Fibroblast of the aortic adventitia (primary cell): Measurements from ENCODE around the gene SEC24D. TPM values are rescaled to one million over a fixed set of nuclear protein-coding genes. Genes with fewer than 3 reads are reported as not detected.
"Not testable (repeated sequence)": the region's sequence is repeated elsewhere in the genome, so short reads cannot be mapped to it uniquely, and the experiment has no call there.

Experiments
- DNase-seq: peaks from one replicate; pipeline ENCODE4 v3.0.0-alpha.2; 2010; ENCODE audit warnings: low read depth
- H3K4me3 ChIP-seq: 2 replicates; pipeline ENCODE4 v1.5.1; 2011; ENCODE audit warnings: low read depth, mild to moderate bottlenecking, control low read depth, low read length, moderate library complexity
- CTCF ChIP-seq: IDR thresholded peaks from 2 replicates; pipeline ENCODE4 v1.5.1; 2011; ENCODE audit warnings: mild to moderate bottlenecking, low read length, control low read depth, inconsistent platforms; ENCODE audit not compliant: insufficient read depth
- total RNA-seq: library from RNA; depleted of rRNA; stranded (reverse); fragments of >200 nt; gene quantifications from 2 replicates; pipeline ENCODE4 v1.2.3, GENCODE V29; 2012; ENCODE audit warnings: low replicate concordance

SEC24D gene, protein sequence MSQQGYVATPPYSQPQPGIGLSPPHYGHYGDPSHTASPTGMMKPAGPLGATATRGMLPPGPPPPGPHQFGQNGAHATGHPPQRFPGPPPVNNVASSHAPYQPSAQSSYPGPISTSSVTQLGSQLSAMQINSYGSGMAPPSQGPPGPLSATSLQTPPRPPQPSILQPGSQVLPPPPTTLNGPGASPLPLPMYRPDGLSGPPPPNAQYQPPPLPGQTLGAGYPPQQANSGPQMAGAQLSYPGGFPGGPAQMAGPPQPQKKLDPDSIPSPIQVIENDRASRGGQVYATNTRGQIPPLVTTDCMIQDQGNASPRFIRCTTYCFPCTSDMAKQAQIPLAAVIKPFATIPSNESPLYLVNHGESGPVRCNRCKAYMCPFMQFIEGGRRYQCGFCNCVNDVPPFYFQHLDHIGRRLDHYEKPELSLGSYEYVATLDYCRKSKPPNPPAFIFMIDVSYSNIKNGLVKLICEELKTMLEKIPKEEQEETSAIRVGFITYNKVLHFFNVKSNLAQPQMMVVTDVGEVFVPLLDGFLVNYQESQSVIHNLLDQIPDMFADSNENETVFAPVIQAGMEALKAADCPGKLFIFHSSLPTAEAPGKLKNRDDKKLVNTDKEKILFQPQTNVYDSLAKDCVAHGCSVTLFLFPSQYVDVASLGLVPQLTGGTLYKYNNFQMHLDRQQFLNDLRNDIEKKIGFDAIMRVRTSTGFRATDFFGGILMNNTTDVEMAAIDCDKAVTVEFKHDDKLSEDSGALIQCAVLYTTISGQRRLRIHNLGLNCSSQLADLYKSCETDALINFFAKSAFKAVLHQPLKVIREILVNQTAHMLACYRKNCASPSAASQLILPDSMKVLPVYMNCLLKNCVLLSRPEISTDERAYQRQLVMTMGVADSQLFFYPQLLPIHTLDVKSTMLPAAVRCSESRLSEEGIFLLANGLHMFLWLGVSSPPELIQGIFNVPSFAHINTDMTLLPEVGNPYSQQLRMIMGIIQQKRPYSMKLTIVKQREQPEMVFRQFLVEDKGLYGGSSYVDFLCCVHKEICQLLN
- total RNA-seq: 30.1 and 149 TPM in 2 replicates

- peak; percentile 86 for DNase-seq
- peak within 1 kb of the TSS; percentile 88 for H3K4me3 ChIP-seq
- TF ChIP-seq CTCF: no peak
These were observed at the start of gene SEC24D for GRCh38 chr4:118835571-118836300. SEC24D (minus strand) TSS chr4:118836126; CDS start chr4:118833696, 2,430 bp downstream.

- DNase-seq: no peak
- H3K4me3 ChIP-seq: no peak overlapping the region
- no peak for TF ChIP-seq CTCF
These were observed 48.8 kb upstream of the SEC24D start for GRCh38 chr4:118884716-118885115.

- no peak overlapping the region for H3K4me3 ChIP-seq
- no peak for DNase-seq
- no peak for TF ChIP-seq CTCF
These were observed 47.9 kb upstream of the SEC24D start for GRCh38 chr4:118883861-118884260.

GRCh38 chr4:118881512-118882146 lies 45.7 kb upstream of the SEC24D start:
- TF ChIP-seq CTCF: no peak
- DNase-seq: no peak
- H3K4me3 ChIP-seq: no peak overlapping the region

DNA sequence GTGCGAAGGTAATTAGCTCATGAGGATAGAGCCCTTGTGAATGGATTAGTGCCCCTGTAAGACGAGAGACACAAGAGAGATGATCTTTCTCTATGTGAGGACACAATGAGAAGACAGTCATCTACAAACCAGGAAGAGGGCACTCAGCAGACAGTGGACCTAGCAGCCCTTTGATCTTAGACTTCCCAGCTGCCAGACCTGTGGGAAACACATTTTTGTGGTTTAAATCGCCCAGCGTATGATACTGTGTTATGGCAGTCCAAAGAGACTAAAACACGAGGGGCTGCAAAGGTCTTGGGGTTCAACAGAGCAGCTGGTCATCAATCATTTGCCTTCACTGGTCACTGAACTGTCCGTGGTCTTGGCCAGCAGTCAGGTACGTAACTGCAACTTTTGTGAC lies 43.5 kb upstream of the SEC24D start:
- TF ChIP-seq CTCF: no peak
- no peak overlapping the region for H3K4me3 ChIP-seq
- no peak for DNase-seq

DNA sequence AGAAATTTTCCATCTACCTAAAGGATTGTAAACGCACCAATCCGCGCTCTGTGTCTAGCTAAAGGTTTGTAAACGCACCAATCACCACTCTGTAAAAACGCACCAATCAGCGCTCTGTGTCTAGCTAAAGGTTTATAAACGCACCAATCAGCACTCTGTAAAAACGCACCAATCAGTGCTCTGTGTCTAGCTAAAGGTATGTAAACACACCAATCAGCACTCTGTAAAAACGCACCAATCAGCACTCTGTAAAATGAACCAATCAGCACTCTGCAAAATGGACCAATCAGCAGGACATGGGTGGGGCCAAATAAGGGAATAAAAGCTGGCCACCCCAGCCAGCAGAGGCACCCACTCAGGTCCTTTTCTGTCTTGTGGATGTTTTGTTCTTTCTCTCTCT lies 42.6 kb upstream of the SEC24D start:
- DNase-seq, H3K4me3 ChIP-seq: not testable (repeated sequence)
